ENCODE data around the gene OR51B4.
"Not testable (repeated sequence)": the region's sequence is repeated elsewhere in the genome, so short reads cannot be mapped to it uniquely, and the experiment has no call there.

The OR51B4 gene

DNA sequence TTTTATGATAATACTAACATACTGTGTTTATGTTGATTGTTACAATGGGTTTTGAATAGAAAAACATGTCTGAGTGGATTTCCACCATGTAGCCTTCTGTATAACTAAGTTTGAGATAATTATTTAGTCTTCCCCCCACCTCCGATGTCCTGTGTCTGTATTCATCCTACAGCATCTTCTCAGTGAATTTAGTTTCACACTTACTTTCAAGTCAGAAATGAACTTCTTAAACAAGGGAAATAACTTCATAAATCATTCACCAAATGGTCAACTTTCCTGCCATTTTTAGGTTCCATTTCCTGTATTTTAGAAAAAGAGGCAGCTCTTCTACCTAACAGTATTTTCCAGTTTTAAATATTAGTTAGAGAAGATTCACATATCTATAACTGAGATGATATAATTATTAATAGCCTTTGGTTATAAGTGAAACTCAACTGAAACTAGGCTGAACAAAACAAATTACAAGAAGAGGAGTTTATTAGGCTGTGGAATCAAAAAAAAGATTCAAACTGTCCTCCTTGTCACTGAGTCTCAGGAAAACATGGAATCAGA is 38.1 kb upstream of the OR51B4 start:
- TF ChIP-seq, protein P1, sequence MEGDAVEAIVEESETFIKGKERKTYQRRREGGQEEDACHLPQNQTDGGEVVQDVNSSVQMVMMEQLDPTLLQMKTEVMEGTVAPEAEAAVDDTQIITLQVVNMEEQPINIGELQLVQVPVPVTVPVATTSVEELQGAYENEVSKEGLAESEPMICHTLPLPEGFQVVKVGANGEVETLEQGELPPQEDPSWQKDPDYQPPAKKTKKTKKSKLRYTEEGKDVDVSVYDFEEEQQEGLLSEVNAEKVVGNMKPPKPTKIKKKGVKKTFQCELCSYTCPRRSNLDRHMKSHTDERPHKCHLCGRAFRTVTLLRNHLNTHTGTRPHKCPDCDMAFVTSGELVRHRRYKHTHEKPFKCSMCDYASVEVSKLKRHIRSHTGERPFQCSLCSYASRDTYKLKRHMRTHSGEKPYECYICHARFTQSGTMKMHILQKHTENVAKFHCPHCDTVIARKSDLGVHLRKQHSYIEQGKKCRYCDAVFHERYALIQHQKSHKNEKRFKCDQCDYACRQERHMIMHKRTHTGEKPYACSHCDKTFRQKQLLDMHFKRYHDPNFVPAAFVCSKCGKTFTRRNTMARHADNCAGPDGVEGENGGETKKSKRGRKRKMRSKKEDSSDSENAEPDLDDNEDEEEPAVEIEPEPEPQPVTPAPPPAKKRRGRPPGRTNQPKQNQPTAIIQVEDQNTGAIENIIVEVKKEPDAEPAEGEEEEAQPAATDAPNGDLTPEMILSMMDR (IDR thresholded peaks at IDR 0.05; ENCODE audit: insufficient read depth, low read depth, low read length, missing control alignments), result no peak
- no peak overlapping the region for H3K4me3 ChIP-seq (ENCODE audit: low read depth, low read length)
- DNase-seq (ENCODE audit: low read depth), result no peak

DNA sequence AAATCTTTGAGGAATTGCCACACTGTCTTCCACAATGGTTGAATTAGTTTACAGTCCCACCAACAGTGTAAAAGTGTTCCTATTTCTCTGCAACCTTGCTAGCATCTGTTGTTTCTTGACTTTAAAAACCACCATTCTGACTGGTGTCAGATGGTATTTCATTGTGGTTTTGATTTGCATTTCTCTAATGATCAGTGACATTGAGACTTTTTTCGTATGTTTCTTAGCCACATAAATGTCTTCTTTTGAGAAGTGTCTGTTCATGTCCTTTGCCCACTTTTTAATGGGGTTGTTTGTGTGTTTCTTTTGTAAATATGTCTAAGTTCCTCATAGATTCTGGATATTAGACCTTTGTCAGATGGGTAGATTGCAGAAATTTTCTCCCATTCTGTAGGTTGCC is 35.5 kb upstream of the OR51B4 start:
- H3K4me3 ChIP-seq (ENCODE audit: low read depth, low read length); DNase-seq (ENCODE audit: low read depth): not testable (repeated sequence)

DNA sequence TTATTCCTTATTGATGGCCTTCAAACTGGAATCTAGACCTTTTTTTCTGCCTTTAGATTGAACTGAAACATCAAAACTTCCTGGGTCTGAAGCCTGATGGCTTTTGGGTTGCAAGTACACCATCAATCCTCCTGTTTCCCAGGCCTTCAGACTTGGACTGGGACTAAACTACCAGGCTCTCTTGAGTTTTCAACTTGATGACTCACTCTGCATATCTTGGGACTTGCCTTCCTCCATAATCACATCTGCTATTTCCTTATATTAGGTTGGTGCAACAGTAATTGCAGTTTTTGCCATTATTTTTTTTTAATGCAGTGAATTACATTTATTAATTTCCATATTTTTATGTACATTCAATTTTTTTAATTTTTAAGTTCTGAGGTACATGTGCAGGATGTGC is 34.6 kb upstream of the OR51B4 start:
- no peak overlapping the region for H3K4me3 ChIP-seq (ENCODE audit: low read depth, low read length)
- DNase-seq (ENCODE audit: low read depth), result no peak
- TF ChIP-seq, protein P1 (IDR thresholded peaks at IDR 0.05; ENCODE audit: insufficient read depth, low read depth, low read length, missing control alignments), result no peak

DNA sequence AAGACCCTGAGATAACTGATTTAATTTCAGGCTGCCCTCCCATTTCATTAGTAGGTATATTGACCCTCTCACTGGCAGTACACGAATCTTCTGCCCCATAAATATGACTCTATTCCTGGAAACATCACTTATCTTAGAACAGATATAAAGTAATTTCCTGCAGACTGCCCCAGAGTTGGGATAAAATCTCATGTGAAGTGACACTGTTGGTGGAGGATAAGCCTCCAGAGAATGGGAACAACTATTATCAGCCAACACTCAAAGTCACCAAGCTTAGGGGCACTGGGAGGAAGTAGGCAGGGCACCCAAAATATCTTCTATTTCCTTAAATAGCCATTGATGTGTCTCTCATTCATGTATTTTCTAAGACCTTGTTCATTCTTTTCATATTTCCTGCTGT is 33.4 kb upstream of the OR51B4 start:
- TF ChIP-seq, protein P1 (IDR thresholded peaks at IDR 0.05; ENCODE audit: insufficient read depth, low read depth, low read length, missing control alignments), result no peak
- DNase-seq (ENCODE audit: low read depth), result no peak
- H3K4me3 ChIP-seq (ENCODE audit: low read depth, low read length), result no peak overlapping the region

DNA sequence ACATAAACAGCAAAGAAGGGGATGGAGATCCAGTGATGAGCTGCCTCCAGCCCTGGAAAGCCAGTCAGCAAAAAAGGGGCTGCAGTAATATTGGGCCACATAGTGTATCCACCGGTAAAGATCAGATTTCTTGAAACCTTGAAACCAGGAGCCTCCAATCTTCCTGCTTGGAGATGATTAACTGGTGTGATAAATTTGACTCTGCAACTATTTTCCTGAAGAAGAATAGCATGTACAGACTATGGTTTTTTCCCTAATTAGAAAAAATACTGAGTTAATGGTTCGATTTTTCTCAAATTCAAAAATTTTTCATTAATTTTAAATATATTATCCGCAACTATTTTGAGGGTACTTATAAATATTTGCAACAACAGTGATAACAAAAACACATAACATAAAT is 22.5 kb upstream of the OR51B4 start, which contains the start of gene OR51B2:
Gene OR51B2, minus strand, starts transcription at position 101 of the 400 bp plus-strand sequence. Its CDS starts 0 bp downstream, at position 101.
- DNase-seq (ENCODE audit: low read depth), result no peak
- TF ChIP-seq, protein P1 (IDR thresholded peaks at IDR 0.05; ENCODE audit: insufficient read depth, low read depth, low read length, missing control alignments), result no peak
- no peak within 1 kb of the TSS for H3K4me3 ChIP-seq (ENCODE audit: low read depth, low read length)

DNA sequence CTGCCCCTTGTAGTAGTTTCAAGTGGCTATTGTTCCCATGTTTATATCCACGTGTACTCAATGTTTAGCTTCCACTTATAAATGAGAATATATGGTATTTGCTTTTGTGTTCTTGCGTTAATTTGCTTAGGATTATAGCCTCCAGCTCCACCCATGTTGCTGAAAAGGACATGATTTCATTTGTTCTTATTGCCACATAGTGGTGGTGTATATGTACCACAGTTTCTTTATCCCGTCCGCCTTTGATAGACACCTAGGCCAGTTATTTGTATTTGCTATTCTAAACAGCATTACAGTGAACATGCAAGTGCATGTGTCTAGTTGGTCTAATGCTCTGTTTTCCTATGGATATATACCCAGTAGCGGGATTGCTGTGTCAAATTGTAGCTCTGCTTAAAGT is 15.5 kb upstream of the OR51B4 start:
- no peak overlapping the region for H3K4me3 ChIP-seq (ENCODE audit: low read depth, low read length)
- no peak for DNase-seq (ENCODE audit: low read depth)
- TF ChIP-seq, protein P1 (IDR thresholded peaks at IDR 0.05; ENCODE audit: insufficient read depth, low read depth, low read length, missing control alignments), result no peak

DNA sequence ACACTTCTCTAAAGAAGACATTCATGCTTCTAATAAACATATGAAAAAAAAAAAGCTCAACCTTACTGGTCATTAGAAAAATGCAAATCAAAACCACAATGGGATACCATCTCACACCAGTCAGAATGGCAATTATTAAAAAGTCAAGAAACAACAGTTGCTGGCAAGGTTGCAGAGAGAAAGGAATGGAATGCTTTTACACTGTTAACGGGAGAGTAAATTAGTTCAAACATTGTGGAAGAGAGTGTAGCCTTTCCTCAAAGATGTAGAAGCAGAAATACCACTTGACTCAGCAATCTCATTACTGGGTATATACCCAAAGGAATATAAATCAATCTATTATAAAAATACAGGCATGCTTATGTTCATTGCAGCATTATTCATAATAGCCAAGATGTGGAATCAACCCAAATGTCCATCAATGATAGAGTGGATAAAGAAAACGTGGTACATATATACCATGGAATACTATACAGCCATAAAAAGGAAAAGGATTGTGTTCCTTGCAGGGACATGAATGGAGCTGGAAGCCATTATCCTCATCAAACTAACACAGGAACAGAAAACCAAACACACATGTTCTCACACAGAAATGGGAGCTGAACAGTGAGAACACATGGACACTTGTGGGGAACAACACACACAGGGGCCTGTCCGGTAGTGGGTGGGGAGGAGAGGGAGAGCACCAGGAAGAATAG is 11.7 kb upstream of the OR51B4 start:
- H3K4me3 ChIP-seq (ENCODE audit: low read depth, low read length); DNase-seq (ENCODE audit: low read depth): not testable (repeated sequence)

DNA sequence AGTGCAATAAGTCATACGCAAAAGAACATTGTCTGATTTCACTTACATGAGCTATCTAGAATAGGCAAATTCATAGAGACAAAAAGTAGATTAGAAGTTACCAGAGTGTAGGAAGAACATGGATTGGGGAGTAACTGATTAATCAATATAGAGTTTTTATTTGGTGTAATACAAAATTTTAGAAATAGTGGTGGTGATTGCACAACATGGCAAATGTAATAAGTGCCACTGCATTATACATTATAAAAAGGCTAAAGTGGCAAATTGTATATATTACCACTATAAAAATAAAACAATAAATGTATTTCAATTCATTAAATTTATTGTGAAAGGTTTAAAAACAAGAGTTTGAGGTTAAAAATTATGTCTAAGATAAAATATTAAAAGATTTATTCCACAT is 8.7 kb upstream of the OR51B4 start:
- no peak for DNase-seq (ENCODE audit: low read depth)
- TF ChIP-seq, protein P1 (IDR thresholded peaks at IDR 0.05; ENCODE audit: insufficient read depth, low read depth, low read length, missing control alignments), result no peak
- no peak overlapping the region for H3K4me3 ChIP-seq (ENCODE audit: low read depth, low read length)
